ENCODE results near the gene CABLES2. TPM values are rescaled to one million over a fixed set of nuclear protein-coding genes. Genes with fewer than 3 reads are reported as not detected.

The CABLES2 gene
- total and polyA plus RNA-seq, 9 of the 15 experiments (the other 6 are each of a cell fraction or from before 2014, with no cell fraction given), result 0.46 to 4.2 (median 1.6) TPM

GRCh38 chr20:62386383-62387218, 20.5 kb downstream of the CABLES2 start, which contains the start of gene RPS21 (continued):
- no peak for TF ChIP-seq TSHZ1 (CRISPR knock-in tag; IDR thresholded peaks at IDR 0.05)
- no peak for TF ChIP-seq SETDB1 (IDR thresholded peaks at IDR 0.05; ENCODE audit: low read length)
- no peak for TF ChIP-seq SMC3 (conservative IDR thresholded peaks at IDR 0.05; ENCODE audit: insufficient read depth, low read depth, low read length)
- TF ChIP-seq NR2C1 (IDR thresholded peaks at IDR 0.05), result peak; percentile 99
- peak; percentile 99 for TF ChIP-seq NR2C1 (tag; IDR thresholded peaks at IDR 0.05)
- peak; percentile 96 for TF ChIP-seq TBP (optimal IDR thresholded peaks at IDR 0.05; ENCODE audit: low read depth, low read length)
- no peak for TF ChIP-seq ZNF239 (CRISPR knock-in tag; IDR thresholded peaks at IDR 0.05)
- TF ChIP-seq HEY1 (CRISPR knock-in tag; IDR thresholded peaks at IDR 0.05; ENCODE audit: borderline replicate concordance), result no peak
- TF ChIP-seq BRF1 (IDR thresholded peaks at IDR 0.05; ENCODE audit: borderline replicate concordance, extremely low read depth, insufficient read length), result no peak
- no peak for TF ChIP-seq CSDE1 (IDR thresholded peaks at IDR 0.05)
- no peak for TF ChIP-seq NFYB (IDR thresholded peaks at IDR 0.05; ENCODE audit: extremely low read depth, insufficient read length)
- no peak for TF ChIP-seq ZFP1 (CRISPR knock-in tag; IDR thresholded peaks at IDR 0.05)
- TF ChIP-seq ZNF696 (CRISPR knock-in tag; conservative IDR thresholded peaks at IDR 0.05), result no peak
- peak; percentile 95 for TF ChIP-seq TAF1 (IDR thresholded peaks at IDR 0.05; ENCODE audit: control insufficient read depth, extremely low read depth, insufficient read depth, low read length, severe bottlenecking)
- TF ChIP-seq ZNF3 (CRISPR knock-in tag; IDR thresholded peaks at IDR 0.05), result no peak
- TF ChIP-seq BCL6 (CRISPR knock-in tag; IDR thresholded peaks at IDR 0.05), result no peak
- TF ChIP-seq, protein P1, sequence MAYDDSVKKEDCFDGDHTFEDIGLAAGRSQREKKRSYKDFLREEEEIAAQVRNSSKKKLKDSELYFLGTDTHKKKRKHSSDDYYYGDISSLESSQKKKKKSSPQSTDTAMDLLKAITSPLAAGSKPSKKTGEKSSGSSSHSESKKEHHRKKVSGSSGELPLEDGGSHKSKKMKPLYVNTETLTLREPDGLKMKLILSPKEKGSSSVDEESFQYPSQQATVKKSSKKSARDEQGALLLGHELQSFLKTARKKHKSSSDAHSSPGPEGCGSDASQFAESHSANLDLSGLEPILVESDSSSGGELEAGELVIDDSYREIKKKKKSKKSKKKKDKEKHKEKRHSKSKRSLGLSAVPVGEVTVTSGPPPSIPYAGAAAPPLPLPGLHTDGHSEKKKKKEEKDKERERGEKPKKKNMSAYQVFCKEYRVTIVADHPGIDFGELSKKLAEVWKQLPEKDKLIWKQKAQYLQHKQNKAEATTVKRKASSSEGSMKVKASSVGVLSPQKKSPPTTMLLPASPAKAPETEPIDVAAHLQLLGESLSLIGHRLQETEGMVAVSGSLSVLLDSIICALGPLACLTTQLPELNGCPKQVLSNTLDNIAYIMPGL (CRISPR knock-in tag; IDR thresholded peaks at IDR 0.05), result 0 out of 2 replicates have a peak, but pooled peaks have one; percentile 49
- TF ChIP-seq KDM1A (IDR thresholded peaks at IDR 0.05), result no peak
- TF ChIP-seq KAT8 (IDR thresholded peaks at IDR 0.05; ENCODE audit: low read depth), result no peak
- no peak for TF ChIP-seq BACH1 (tag; IDR thresholded peaks at IDR 0.05)
- TF ChIP-seq PKNOX1 (IDR thresholded peaks at IDR 0.05), result peak; percentile 64; the same call in 1 of the 2 replicates

Measured in K562 (cell line).